ENCODE measurements around the gene WDR6.

The WDR6 gene, protein sequence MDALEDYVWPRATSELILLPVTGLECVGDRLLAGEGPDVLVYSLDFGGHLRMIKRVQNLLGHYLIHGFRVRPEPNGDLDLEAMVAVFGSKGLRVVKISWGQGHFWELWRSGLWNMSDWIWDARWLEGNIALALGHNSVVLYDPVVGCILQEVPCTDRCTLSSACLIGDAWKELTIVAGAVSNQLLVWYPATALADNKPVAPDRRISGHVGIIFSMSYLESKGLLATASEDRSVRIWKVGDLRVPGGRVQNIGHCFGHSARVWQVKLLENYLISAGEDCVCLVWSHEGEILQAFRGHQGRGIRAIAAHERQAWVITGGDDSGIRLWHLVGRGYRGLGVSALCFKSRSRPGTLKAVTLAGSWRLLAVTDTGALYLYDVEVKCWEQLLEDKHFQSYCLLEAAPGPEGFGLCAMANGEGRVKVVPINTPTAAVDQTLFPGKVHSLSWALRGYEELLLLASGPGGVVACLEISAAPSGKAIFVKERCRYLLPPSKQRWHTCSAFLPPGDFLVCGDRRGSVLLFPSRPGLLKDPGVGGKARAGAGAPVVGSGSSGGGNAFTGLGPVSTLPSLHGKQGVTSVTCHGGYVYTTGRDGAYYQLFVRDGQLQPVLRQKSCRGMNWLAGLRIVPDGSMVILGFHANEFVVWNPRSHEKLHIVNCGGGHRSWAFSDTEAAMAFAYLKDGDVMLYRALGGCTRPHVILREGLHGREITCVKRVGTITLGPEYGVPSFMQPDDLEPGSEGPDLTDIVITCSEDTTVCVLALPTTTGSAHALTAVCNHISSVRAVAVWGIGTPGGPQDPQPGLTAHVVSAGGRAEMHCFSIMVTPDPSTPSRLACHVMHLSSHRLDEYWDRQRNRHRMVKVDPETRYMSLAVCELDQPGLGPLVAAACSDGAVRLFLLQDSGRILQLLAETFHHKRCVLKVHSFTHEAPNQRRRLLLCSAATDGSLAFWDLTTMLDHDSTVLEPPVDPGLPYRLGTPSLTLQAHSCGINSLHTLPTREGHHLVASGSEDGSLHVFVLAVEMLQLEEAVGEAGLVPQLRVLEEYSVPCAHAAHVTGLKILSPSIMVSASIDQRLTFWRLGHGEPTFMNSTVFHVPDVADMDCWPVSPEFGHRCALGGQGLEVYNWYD

DNA sequence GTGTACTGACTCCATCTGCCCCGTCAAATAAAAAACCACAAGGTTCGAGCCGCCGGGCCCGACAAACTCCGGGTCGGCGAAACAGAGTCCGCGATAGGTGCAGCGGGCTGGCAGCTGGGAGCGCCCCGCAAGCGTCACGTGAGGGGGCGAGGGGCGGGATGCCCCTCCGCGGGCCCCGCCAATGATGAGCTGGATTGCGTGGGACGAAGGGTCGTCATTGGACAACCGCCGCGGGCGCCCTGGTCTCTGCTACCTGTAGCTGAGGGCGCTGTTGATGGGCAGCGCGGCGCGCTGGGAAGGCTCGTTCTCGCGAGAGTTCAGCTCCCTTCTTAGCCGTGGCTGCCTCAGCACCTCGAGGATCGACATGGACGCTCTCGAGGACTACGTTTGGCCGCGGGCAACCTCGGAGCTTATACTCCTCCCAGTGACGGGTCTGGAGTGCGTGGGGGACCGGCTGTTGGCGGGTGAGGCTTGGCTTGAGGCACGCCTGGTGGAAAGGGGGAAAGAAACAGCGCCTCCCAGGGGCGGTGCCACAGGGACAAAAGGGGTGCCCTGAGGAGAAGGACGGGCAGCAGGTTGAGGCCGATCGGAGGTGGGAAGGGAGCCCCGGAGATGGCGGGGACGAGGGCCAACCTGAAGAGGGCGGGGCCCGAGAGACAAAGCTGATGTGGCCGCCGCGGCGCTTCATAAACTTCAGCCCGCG is at the start of gene WDR6:
WDR6 (plus strand) TSS at position 324 of the 703 bp plus-strand sequence; CDS start at position 365, 41 bp downstream.
- DNase-seq: peak; percentile 98

DNA sequence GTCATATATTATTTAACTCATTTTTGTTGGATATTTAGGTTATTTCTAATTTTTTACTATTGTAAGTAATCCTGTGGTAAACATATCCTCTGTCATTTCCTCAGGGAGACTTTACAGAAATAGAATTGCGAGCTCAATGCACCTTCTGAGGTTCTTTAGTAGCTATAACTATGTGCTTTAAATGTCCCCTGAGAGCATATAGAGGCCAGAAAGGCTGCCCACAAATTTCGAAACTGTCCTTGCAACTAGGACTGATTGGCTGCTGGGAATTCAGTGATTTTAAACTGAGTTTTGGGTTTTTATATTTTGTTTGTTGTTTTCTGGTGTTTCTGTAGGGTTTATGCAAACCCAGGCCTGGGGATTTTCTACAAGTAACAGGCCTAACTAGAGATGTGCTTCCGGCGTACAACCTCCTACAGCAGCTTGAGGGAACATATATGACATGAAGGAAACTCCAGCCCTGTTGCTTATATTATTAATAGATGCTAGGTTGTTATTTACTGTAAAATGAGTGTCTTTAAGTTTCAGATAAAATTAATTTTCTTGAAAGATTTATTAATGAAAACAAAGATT is 46.3 kb upstream of the WDR6 start:
- no peak for DNase-seq

DNA sequence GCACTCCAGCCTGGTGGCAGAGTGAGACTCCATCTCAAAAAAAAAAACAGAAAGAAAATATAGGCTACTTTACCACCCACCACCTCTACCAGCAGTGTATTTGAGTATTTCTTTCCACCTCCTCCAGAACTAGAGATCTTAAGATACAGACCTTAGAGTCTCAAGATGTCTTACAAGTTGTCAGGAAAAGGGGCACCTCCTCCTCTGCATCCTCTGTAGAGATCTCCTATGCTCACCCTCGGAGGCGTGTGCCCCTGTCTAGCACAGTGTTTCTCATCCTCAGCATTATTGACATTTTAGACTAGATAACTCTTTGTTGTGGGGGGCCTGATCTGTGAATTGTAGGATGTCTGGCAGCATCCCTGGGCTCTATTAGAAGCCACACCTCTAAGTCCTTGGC is 44.9 kb upstream of the WDR6 start:
- no peak for DNase-seq

DNA sequence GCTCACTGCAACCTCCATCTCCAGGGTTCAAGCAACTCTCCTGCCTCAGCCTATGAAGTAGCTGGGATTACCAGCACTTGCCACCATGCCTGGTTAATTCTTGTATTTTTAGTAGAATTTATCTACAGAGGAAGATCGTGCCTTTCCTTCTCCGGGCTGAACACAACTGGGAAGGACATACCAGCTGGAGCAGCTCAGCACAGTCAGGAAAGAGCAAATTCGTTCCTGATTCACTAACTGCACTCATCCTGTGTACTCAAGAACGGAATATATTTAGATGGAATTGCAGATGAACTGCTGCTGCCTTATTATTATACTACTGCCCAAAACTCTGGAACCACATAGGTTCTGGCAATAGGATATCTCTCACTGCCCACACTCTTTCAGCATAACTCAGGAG is 44.3 kb upstream of the WDR6 start:
- no peak for DNase-seq

DNA sequence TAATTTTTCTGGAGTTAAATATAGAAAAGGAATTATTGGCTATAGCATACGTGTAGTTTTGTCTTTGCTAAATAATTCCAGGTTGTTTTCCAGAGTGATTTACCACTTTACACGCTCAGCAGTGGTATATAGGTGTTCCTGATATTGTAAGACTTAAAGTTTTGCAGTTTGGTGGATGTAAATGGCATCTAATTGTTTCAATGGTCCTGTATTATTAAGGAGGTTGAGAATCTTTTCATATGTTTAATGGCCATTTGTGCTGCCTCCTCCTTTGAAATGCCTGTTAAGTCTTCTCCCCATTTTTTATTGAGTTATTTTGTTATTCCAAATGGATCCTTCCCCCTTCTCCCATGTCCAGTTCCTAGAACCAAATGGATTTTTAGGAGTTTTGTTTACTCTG is 43.6 kb upstream of the WDR6 start:
- no peak for DNase-seq

DNA sequence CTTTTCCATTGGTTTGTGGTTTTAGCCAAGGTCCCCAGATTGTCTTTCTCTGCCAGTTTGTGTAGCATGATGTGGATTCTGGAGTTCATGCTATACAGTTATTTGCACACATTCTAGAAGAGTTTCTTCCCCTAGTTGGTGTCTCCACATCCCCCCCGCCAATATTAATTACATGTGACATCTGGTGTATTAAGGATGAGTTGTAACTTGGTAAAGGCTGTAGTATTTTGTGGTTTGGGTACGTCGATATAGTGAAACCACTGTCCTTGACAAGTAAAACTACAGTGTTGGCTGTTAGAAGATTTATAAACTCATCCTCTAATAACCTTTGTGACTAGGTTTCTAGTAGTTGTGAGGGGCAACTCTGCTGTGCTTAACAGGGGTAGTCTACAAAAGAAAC is 40.8 kb upstream of the WDR6 start:
- DNase-seq: no peak

DNA sequence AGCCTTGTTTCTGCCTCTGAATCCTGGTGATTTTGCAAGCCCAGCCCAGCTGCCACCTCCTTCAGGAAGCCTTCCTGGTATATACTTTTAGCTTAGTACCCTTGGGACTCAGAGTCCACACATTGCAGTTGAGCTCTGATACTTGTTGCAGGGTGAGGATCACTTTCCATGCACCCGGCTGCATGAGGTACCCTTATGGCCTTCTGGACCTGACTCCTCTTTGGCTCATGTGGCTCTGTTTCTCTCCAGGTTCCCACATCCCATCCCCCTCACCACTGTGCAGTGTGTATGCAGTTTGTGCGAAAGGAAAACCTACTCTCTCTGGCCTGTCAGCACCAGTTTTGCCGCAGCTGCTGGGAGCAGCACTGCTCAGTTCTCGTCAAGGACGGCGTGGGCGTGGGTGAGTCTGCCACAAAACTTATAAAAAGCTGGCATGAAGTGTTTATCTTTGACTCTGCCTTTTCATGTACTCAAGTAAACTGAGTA is 40.3 kb upstream of the WDR6 start:
- no peak for DNase-seq

DNA sequence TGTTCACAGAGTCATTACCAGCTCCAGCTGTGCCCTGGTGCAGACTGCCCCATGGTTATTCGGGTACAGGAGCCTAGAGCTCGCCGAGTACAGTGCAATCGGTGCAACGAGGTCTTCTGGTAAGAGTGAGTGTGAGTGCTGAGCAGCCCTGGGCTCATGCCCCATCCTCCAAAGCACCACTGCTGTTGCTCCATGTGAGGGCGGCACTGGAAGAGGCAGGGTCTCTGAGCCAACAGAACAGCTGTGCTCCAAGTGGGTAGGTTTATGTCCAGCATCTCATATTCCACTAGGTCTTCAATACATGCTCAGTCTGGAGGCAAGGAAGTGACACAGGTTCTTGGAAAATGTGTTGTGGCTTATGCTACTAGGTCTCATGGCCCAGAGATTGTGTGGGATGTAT is 36.6 kb upstream of the WDR6 start:
- DNase-seq: no peak

DNA sequence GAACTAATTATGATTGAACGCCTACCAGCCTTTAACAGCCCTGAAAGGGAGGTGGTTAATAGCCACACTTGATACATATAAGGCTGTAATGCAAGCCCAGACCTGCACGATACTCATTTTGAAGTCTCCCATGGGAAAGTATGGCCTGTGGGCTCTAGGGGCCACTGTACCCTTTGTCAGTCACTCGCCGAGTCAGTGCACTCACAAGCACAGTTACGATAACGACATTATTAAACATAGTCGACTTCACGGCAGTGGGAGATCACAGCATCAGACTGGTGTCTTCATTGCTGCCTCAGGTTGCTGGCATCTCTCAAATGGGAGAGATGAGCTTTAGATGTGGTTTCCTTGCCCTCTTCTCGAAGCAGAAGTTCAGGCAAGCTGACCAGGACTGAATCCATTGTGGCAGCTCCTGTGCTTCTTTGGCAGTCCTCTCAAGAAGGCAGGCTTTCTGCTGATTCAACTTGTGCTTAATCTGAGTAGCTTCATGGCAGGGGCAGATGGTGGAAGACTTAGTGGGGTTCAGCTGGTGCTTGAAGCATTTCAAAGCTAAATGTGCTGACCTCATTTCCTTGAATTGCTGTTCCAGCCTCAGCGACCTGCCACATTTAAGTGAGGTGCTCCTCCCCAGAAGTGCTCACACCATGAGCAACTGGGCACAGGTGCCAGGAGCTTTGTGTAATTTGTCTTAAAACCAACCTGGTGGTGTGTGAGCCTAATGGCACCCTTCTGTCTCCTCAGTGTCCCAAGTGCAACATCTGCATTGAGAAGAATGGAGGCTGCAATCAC is 32.9 kb upstream of the WDR6 start:
- DNase-seq: no peak

DNA sequence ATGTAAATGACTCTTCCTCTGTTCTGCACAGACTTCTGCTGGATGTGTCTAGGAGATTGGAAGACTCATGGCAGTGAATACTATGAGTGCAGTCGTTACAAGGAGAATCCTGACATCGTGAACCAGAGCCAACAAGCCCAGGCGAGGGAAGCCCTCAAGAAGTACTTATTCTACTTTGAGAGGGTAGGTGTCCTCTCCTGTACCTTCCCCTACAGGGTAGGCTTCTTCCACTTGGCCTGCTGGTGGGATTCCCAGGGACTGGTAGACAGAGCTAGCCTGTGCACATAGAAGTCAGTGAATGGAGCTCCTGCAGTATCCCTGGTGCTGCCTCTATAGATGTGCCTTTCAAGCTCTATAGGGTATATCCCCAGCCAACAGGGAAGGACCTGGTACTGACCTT is 27.7 kb upstream of the WDR6 start:
- no peak for DNase-seq

DNA sequence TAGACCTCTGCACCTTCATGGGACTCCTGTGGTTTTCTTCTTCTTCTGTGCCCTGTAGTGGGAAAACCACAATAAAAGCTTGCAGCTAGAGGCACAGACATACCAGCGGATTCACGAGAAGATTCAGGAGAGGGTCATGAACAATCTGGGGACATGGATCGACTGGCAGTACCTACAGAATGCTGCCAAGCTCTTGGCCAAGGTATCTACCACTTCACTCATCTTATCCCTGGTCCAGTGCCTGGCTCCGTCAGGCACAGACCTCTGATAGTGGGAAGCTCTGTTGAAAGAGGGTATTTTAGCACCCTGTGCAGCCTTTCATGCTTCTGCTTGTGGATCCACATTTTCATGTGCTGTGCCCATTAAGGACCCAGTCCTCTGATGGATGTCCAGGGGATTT is 26.9 kb upstream of the WDR6 start:
- DNase-seq: no peak

DNA sequence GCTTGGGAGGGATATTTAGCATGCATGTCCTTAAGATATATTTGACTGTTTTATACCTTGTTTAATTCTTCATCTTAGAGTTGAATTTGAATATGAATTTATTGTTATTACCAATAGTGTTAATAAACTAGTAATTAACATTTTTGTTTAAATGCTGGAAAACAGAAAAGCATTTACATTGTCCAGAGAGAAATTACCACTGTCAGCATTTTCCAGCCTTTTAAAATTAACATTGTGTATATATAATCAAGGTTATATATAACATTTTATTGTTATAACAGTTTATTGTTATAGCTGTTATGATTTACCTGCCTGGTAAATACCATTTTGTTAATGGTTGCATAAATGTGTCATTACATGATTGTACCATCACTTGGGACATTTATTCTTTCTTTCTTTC is 25.2 kb upstream of the WDR6 start:
- no peak for DNase-seq

DNA sequence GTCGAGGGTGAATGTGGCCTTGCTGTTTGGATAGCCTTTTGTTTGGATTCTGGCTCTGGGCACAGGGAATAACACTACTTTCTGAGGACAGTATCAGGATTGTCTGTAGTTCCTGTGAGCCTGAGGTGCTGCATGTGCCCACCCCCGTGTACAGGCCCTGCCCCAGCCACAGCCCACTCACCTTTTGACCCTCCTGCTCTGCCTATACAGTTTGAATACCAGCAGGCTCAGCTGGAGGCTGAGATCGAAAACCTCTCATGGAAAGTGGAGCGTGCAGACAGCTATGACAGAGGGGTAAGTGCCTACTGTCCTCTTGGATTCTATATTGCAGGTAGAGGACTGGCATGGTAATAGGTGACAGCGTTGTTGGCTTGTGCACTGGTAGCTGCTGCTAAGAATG is 24.5 kb upstream of the WDR6 start:
- DNase-seq: no peak

DNA sequence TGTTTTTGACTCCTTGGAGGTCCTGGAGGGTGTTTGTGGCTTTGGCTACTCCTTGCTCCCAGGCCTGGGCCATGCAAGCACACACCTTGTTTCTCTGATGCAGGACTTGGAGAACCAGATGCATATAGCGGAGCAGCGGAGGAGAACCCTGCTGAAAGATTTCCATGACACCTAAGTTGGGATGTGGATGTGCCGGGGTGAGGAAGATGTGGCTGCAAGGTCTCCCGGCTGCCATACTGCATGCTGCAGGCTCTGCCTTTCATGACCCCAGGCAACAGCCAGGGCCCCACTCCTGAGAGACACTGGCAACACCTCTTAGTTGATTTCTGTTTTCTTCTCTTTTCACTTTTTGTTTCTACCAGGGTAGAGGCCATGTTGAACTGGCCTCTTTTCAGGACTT is 24.1 kb upstream of the WDR6 start:
- DNase-seq: no peak

DNA sequence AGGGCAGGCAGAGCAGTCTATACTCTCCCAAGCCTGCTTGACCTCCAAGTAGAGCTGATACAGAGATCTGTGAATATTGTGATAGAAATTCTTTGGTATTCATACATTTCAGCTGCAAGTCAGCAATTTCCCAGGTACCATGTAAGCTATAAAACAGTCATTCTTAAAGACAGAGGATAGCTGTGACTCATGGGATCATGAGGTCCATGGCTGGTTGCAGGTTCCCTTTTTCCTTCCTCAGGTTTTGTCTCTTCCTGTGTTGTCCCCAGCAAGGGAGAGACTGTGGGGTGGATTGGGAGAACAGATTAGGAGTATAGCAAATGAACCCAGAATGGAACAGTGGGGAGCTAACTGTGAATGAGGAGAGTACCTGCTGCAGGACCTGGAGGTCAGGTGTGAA is 22.5 kb upstream of the WDR6 start:
- DNase-seq: no peak

DNA sequence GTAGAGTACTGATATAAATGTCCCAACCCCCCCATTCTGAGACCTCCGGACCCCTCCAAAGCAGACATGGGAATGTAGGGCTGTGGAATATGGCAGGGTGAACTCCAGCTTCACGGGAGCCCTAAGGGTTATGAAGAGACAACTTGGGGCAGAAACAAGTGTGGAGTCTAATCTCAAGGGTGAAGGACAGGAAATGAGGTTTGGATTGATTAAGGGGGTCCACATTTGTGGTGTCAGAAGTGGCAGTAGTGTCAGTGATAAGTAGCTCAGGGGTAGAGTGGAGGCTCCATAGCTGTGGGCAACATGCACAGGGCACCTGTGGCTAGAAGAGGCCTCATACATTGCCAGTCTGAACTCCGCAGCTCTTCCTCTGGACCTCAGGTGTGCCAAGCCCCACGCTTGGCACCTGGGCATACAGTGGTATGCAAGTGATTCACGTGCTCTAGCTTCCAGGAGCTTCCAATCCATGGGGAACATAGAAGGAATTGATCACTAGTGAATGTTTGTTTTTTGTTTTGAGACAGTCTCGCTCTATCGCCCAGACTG is 21.3 kb upstream of the WDR6 start:
- no peak for DNase-seq

DNA sequence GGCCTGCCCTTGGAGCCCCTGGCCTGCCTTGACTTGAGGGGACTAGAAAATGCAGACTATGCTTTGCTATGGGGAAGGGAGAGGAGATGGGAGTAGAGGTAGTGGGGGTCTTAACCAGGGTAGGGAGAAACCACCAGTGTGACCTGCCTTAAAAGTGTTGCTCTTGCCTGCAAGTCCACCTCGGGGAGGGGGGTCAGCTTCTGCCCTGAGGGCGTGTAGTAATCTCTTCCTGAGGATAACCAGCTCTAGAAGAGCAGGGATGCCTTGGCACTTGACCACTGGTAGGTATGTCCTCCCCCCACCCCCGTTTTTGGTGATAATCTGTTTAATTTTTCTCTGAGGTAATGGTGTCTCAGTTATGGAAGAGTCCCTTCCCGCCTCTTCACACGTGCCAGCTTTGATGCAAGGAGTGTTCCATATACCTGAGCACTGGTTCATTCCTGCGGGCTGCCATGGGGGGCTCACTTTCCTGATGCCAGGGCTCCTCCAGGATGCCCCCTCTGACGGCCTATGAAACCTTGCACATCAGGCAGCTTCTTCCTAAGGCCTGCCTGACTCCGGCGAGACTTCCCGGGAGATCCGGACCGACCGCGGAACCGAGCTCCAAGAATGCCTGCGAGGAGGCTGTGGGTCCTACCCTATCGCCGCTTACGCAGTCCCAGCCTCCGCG is 17.9 kb upstream of the WDR6 start:
- no peak for DNase-seq

DNA sequence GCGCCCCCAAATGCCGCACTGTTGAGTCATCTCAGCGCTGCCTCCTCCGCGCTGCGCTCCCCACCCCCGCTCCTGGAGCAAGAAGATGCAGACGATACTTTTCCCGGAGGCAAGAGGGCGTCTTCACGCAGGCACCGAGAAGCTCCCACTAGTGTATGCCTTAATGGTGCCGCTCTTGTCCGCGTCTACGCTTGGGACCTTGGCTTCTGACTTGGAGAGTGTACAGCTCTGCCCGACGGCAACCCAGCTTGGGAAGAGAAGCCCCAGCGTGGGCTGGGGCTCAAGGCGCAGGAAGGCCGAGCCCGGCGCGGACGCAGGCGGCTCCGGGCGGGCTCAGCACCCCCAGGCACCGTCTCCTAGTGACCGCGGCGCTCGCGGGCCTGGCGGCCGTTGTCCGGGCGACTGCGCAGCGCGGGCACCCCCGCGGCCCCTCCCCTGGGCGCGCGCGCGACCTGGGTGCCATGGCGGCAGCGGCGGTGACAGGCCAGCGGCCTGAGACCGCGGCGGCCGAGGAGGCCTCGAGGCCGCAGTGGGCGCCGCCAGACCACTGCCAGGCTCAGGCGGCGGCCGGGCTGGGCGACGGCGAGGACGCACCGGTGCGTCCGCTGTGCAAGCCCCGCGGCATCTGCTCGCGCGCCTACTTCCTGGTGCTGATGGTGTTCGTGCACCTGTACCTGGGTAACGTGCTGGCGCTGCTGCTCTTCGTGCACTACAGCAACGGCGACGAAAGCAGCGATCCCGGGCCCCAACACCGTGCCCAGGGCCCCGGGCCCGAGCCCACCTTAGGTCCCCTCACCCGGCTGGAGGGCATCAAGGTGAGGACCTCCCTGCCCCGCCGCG is 17.2 kb upstream of the WDR6 start, which contains the start of gene P4HTM:
P4HTM (plus strand) TSS at position 446 of the 840 bp plus-strand sequence; CDS start at position 462, 16 bp downstream.
- DNase-seq: peak; percentile 84

DNA sequence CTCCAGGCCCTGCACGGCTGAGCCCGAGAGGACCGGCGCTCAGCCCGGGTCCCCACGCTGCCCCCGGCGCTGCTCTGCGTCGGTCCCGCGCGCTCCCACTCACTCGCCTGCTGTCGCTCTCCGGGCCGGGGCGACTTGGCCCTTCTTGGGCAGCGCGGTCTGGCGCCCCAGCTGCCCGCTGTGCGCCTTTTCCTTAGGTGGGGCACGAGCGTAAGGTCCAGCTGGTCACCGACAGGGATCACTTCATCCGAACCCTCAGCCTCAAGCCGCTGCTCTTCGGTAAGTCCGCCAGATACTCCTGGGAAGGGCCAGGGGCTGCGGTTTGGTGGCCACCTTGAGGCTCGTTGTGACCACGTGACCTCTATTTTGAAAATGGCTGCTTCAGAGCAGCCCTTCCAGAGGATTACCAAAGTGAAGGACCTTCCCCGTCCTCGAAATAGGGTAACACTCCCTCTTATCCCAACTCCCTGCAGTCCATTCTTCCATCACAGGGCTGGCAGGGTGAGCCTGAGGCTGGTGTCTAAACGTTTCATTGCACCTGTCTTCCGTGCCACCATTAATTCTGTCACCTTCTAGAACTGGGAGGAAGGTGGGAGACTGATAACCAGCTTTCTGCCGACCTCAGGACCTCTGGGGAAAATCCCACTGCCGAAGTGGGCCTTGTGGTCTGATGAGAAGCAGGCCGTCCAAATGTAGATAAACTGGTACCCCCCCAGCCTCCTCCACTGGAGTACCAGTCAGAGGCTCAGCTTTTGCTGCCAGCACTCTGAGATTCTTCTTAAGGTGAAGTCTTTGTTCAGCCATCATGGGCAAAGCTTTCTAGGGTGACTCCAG is 16.3 kb upstream of the WDR6 start:
- no peak for DNase-seq

All from activated naive CD4-positive, alpha-beta T cell treated with anti-CD3 and anti-CD28 coated beads, Interleukin-2, amount 50 U/mL, for 16 hours (primary cell).